Effector memory CD8-positive, alpha-beta T cell (primary cell): Measurements from ENCODE around the gene CLASRP.

Experiments used
- ATAC-seq: fragments of 150-1000 bp; cut with Tn5 transposase; replicated peaks from 2 replicates; pipeline ENCODE4 v1.10.0; 2021; ENCODE audit warnings: mild to moderate bottlenecking, moderate library complexity
- DNase-seq, 3 experiments: peaks; one replicate each; pipeline ENCODE4 v3.0.0; 2021
- H3K27ac Mint-ChIP-seq, 2 donors: one replicate each; pipeline ENCODE4 v1.8.0; 2022; ENCODE audit warnings: mild to moderate bottlenecking in 2 of 2, mixed read lengths in 2 of 2, moderate library complexity in 2 of 2
- H3K27me3 Mint-ChIP-seq, 2 donors: one replicate each; pipeline ENCODE4 v1.8.0; 2022; ENCODE audit warnings: mixed read lengths in 2 of 2
- H3K36me3 Mint-ChIP-seq: one replicate; pipeline ENCODE4 v1.8.0; 2022; ENCODE audit warnings: mild to moderate bottlenecking, moderate library complexity, mixed read lengths; ENCODE audit not compliant: insufficient read depth
- H3K4me1 Mint-ChIP-seq, 2 donors: one replicate each; pipeline ENCODE4 v1.8.0; 2022; ENCODE audit warnings: low read depth in 2 of 2, mixed read lengths in 2 of 2
- H3K4me3 Mint-ChIP-seq, 2 donors: one replicate each; pipeline ENCODE4 v1.8.0; 2022; ENCODE audit warnings: mild to moderate bottlenecking in 2 of 2, mixed read lengths in 2 of 2, moderate library complexity in 2 of 2
- H3K9me3 Mint-ChIP-seq, 2 donors: one replicate each; pipeline ENCODE4 v1.8.0; 2022; ENCODE audit warnings: mixed read lengths in 2 of 2

The CLASRP gene

GRCh38 chr19:45091031-45091923, 52.4 kb downstream of the CLASRP start:
- peaks cover 41% of the 10 kb centered on the region for H3K36me3 Mint-ChIP-seq
- H3K27me3 Mint-ChIP-seq = no peaks in the 10 kb centered on the region
- peak overlapping the region; percentile 99 for H3K27ac Mint-ChIP-seq
- ATAC-seq (peak; percentile 44), DNase-seq (peak; percentile 88 to 96 (median 94))
- peak overlapping the region; percentile 98 for H3K4me3 Mint-ChIP-seq
- H3K9me3 Mint-ChIP-seq = no peaks in the 10 kb centered on the region
- H3K4me1 Mint-ChIP-seq = peaks cover 51 to 54% of the 10 kb centered on the region in 2 donors

- H3K36me3 Mint-ChIP-seq = peaks cover 36% of the 10 kb centered on the region
- H3K9me3 Mint-ChIP-seq = no peaks in the 10 kb centered on the region
- peak within 1 kb of the TSS; percentile 98 for H3K4me3 Mint-ChIP-seq
- peaks cover 58 to 60% of the 10 kb centered on the region in 2 donors for H3K4me1 Mint-ChIP-seq
- ATAC-seq (peak; percentile 69), DNase-seq (peak; percentile 85 to 88 (median 87))
- H3K27ac Mint-ChIP-seq = peak within 1 kb of the TSS; percentile 99
- H3K27me3 Mint-ChIP-seq = no peaks in the 10 kb centered on the region
These were observed 54.2 kb downstream of the CLASRP start, which contains the start of gene PPP1R37 for GRCh38 chr19:45092747-45093678. TSS of gene PPP1R37 (plus strand) at chr19:45093179. CDS start at chr19:45093326, 147 bp downstream.

GRCh38 chr19:45094137-45094536, 55.3 kb downstream of the CLASRP start:
- DNase-seq (no peak), ATAC-seq (no peak)
- H3K27ac Mint-ChIP-seq = peak overlapping the region; percentile 99
- no peaks in the 10 kb centered on the region for H3K9me3 Mint-ChIP-seq
- H3K4me3 Mint-ChIP-seq = peak overlapping the region; percentile 98
- H3K27me3 Mint-ChIP-seq = no peaks in the 10 kb centered on the region
- peaks cover 58 to 67% of the 10 kb centered on the region in 2 donors for H3K4me1 Mint-ChIP-seq
- H3K36me3 Mint-ChIP-seq = peaks cover 36% of the 10 kb centered on the region

GRCh38 chr19:45094707-45095106, 55.9 kb downstream of the CLASRP start:
- Mint-ChIP-seq H3K9me3 (no peaks in the 10 kb centered on the region), H3K36me3 (peaks cover 34% of the 10 kb centered on the region), H3K4me1 (peaks cover 58 to 69% of the 10 kb centered on the region in 2 donors), H3K4me3 (peak overlapping the region; percentile 98), H3K27ac (peak overlapping the region in 1 of 2 donors; percentile 99), H3K27me3 (no peaks in the 10 kb centered on the region)
- no peak for DNase-seq
- no peak for ATAC-seq

GRCh38 chr19:45095496-45096413, 56.9 kb downstream of the CLASRP start:
- peak overlapping the region in 1 of 2 donors; percentile 47 for H3K4me3 Mint-ChIP-seq
- no peaks in the 10 kb centered on the region for H3K27me3 Mint-ChIP-seq
- no peak for DNase-seq
- no peak for ATAC-seq
- H3K27ac Mint-ChIP-seq = peak overlapping the region; percentile 74 to 87
- peaks cover 30% of the 10 kb centered on the region for H3K36me3 Mint-ChIP-seq
- no peaks in the 10 kb centered on the region for H3K9me3 Mint-ChIP-seq
- H3K4me1 Mint-ChIP-seq = peaks cover 65 to 72% of the 10 kb centered on the region in 2 donors

- no peak for DNase-seq
- Mint-ChIP-seq H3K27me3 (no peaks in the 10 kb centered on the region), H3K4me1 (peaks cover 70 to 72% of the 10 kb centered on the region in 2 donors), H3K27ac (peak overlapping the region; percentile 74 to 87), H3K36me3 (peaks cover 23% of the 10 kb centered on the region), H3K9me3 (no peaks in the 10 kb centered on the region), H3K4me3 (peak overlapping the region in 1 of 2 donors; percentile 47)
- no peak for ATAC-seq
These were observed 57.9 kb downstream of the CLASRP start for GRCh38 chr19:45096700-45097099.

GRCh38 chr19:45097450-45097775, 58.6 kb downstream of the CLASRP start:
- Mint-ChIP-seq H3K4me1 (peaks cover 68 to 70% of the 10 kb centered on the region in 2 donors), H3K9me3 (no peaks in the 10 kb centered on the region), H3K27me3 (no peaks in the 10 kb centered on the region), H3K4me3 (no peak overlapping the region), H3K36me3 (peaks cover 16% of the 10 kb centered on the region), H3K27ac (peak overlapping the region; percentile 59 to 87)
- no peak for ATAC-seq
- no peak for DNase-seq

GRCh38 chr19:45097776-45098520, 59.1 kb downstream of the CLASRP start:
- Mint-ChIP-seq H3K4me1 (peaks cover 67 to 70% of the 10 kb centered on the region in 2 donors), H3K4me3 (no peak overlapping the region), H3K9me3 (no peaks in the 10 kb centered on the region), H3K27me3 (no peaks in the 10 kb centered on the region), H3K36me3 (peaks cover 10% of the 10 kb centered on the region), H3K27ac (peak overlapping the region; percentile 59 to 87)
- no peak for DNase-seq
- no peak for ATAC-seq

GRCh38 chr19:45098521-45099466, 59.9 kb downstream of the CLASRP start:
- Mint-ChIP-seq H3K36me3 (peaks cover 6% of the 10 kb centered on the region), H3K27me3 (no peaks in the 10 kb centered on the region), H3K9me3 (no peaks in the 10 kb centered on the region), H3K4me3 (no peak overlapping the region), H3K4me1 (peaks cover 65 to 69% of the 10 kb centered on the region in 2 donors), H3K27ac (peak overlapping the region in 1 of 2 donors; percentile 44)
- DNase-seq (no peak), ATAC-seq (no peak)

GRCh38 chr19:45099467-45100191, 60.8 kb downstream of the CLASRP start:
- DNase-seq = no peak
- Mint-ChIP-seq H3K4me1 (peaks cover 65 to 71% of the 10 kb centered on the region in 2 donors), H3K9me3 (no peaks in the 10 kb centered on the region), H3K27ac (peak overlapping the region in 1 of 2 donors; percentile 44), H3K36me3 (peaks cover 2% of the 10 kb centered on the region), H3K27me3 (no peaks in the 10 kb centered on the region), H3K4me3 (no peak overlapping the region)
- ATAC-seq = no peak

- H3K4me3 Mint-ChIP-seq = no peak overlapping the region
- no peaks in the 10 kb centered on the region for H3K36me3 Mint-ChIP-seq
- no peak overlapping the region for H3K27ac Mint-ChIP-seq
- DNase-seq = no peak
- H3K27me3 Mint-ChIP-seq = no peaks in the 10 kb centered on the region
- ATAC-seq = no peak
- H3K9me3 Mint-ChIP-seq = no peaks in the 10 kb centered on the region
- peaks cover 67 to 72% of the 10 kb centered on the region in 2 donors for H3K4me1 Mint-ChIP-seq
These were observed 61.4 kb downstream of the CLASRP start for GRCh38 chr19:45100201-45100600.
